Brain microvascular endothelial cell (primary cell): ENCODE data around the gene CDCA8.

Source experiments
- DNase-seq: peaks from one replicate; pipeline ENCODE4 v3.0.0-alpha.2; 2020
- H3K27ac ChIP-seq: fragments of 250-450 bp; sonication (Bioruptor Pico); 2 replicates; pipeline ENCODE4 v1.5.1; 2020; ENCODE audit warnings: mild to moderate bottlenecking, moderate library complexity
- H3K27me3 ChIP-seq: fragments of 250-450 bp; sonication (Bioruptor Pico); replicated peaks from 2 replicates; pipeline ENCODE4 v1.5.1; 2020; ENCODE audit warnings: mild to moderate bottlenecking
- H3K36me3 ChIP-seq: fragments of 250-450 bp; sonication (Bioruptor Pico); replicated peaks from 2 replicates; pipeline ENCODE4 v1.5.1; 2020; ENCODE audit warnings: mild to moderate bottlenecking
- H3K4me3 ChIP-seq: 2 replicates; pipeline ENCODE4 v1.5.1; 2011; ENCODE audit warnings: low read depth, mild to moderate bottlenecking, control low read depth, low read length, moderate library complexity
- CTCF ChIP-seq: IDR thresholded peaks from 2 replicates; pipeline ENCODE4 v1.5.1; 2011; ENCODE audit warnings: low read depth, mild to moderate bottlenecking, moderate library complexity, low read length, control low read depth, inconsistent platforms; ENCODE audit errors: missing control alignments
- in situ Hi-C: cut with HindIII; loops from 2 replicates; pipeline ENCODE4 v1.10.0; 2017; ENCODE audit warnings: low sequenced_read_pairs, low pct_ligation_motif_present

CDCA8 gene

DNA sequence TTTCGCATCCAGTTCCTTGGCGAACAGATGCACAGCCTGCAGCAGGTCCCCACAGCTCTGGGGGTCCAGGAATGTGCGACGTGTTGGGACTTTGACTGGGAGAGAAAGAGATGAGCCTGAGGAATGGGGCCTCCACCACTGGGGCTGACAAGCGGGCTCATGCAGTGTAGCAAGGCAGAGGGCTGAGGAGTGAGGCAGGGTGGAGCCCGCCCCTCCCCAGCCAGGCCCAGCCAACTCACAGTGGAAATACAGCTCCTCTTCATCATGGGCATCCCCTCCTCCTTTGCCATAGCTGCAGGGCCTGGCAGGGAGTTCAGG lies 30.7 kb downstream of the CDCA8 start:
- in situ Hi-C loops, result no loop called here
- H3K27me3 ChIP-seq, result peaks cover 3% of the 10 kb centered on the region
- TF ChIP-seq CTCF, result no peak

GRCh38 chr1:37723390-37724078 lies 31.2 kb downstream of the CDCA8 start:
- H3K4me3 ChIP-seq, result no peak overlapping the region
- TF ChIP-seq CTCF, result no peak
- no peak for DNase-seq
- in situ Hi-C loops, result no loop called here
- no peaks in the 10 kb centered on the region for H3K36me3 ChIP-seq
- H3K27ac ChIP-seq, result no peak overlapping the region
- peaks cover 3% of the 10 kb centered on the region for H3K27me3 ChIP-seq

More for the DNA sequence above, 30.7 kb downstream of the CDCA8 start:
- no peak for DNase-seq
- no peak overlapping the region for H3K4me3 ChIP-seq
- H3K27ac ChIP-seq, result no peak overlapping the region
- no peaks in the 10 kb centered on the region for H3K36me3 ChIP-seq

DNA sequence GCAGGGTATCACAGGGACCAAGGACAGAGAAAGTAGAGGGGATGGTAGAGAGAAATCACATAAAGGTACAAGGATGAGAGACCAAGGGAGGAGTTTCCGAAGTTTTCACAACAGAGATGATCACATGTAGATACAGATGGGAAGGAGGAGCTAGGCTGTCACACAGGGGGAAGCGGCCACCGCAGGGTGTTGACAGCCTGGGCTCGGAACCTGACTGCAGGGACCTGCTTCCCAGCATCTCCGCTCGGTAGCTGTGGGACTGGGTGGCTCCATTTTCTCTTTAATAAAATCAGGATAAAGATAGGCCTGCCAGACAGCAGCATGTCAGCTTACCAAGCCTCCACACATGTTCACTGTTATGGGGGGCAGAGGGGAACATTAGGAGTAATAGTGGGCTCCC lies 32.3 kb downstream of the CDCA8 start:
- Histone ChIP-seq H3K36me3 (no peaks in the 10 kb centered on the region), H3K4me3 (no peak overlapping the region), H3K27me3 (peaks cover 3% of the 10 kb centered on the region), H3K27ac (no peak overlapping the region)
- in situ Hi-C loops, result no loop called here
- no peak for DNase-seq
- TF ChIP-seq CTCF, result no peak

DNA sequence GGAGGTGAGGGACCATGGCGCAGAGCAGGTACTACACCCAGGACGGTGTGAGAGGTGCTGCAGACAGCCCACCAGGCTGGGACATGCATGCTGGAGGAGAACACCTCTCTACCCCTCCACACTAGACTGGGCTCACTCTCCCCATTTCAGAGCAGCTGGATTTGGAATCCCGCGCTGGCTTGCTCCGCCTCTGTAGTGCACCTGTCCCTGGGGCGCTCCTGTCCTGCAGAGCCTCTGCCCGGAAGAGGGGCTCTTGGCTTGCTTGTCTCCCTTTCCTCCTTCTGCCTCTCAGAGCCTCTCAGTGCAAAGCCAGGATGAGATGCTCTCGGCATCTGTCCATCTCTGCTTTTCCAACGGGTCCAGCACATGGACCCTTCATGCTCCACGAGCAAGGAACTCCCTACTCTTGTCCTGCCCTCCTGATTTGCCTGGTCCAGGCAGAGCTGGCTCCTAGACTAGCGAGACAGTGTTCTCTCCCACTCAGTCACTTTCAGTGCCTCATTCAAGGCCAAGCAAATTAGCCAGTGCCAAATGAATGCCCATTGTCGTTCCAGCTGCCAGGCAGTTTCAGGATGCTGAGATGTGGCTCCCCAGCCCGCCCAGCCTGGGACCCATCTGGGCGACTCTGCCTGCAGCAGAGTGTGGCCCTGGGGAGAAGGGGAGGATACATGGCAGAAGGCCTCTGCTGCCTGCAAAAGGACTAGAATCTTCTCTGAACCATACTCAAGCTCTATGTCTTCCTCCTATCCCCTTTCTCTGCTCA lies 33.7 kb downstream of the CDCA8 start:
- no peak overlapping the region for H3K4me3 ChIP-seq
- no peak for DNase-seq
- no peak overlapping the region for H3K27ac ChIP-seq
- peaks cover 3% of the 10 kb centered on the region for H3K27me3 ChIP-seq
- no peak for TF ChIP-seq CTCF
- no peaks in the 10 kb centered on the region for H3K36me3 ChIP-seq
- in situ Hi-C loops, result no loop called here

DNA sequence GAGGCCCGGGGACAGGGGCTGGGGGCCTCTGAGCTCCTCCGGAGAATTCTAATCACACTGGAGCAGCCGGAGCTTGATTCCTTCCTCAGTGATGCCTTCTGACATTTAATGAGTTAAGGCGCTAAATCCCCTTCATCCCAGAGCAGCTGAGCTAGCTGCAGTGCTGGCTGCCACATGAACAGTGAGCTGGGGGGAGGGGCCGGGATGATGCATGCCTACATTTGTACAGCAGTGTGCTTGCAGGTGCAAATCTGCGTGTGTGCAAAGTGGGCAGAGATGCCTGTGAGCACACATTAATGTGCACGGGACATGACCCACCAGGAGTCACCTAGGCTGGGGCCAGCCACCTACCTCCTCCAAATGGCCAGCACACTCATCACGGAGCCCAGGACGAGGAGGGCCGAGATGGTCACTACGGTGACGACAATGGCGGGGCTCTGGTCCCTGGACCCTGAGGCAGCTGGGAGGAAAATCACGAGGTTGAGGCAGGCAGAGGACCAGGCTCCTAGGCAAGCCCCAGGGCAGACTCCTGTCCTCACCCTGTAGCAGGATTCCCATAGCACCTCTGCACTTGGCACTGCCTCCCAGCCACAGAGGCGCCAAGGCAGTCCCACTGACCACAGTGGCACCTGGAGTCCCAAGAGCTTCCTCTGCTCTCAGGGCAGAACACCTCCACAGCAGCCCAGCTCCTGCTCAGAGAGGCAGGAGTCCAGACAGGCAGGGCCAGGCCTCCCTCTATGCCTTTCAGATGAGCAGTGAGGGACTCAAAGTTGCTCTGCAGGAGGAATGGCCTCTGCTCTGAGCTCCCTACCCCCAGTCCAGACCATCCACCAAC lies 34.7 kb downstream of the CDCA8 start:
- Histone ChIP-seq H3K36me3 (no peaks in the 10 kb centered on the region), H3K27ac (no peak overlapping the region), H3K27me3 (peaks cover 3% of the 10 kb centered on the region), H3K4me3 (no peak overlapping the region)
- no peak for TF ChIP-seq CTCF
- DNase-seq, result no peak
- in situ Hi-C loops, result no loop called here
